Measurements from ENCODE around the gene CFAP161. TPM values are rescaled to one million over a fixed set of nuclear protein-coding genes. Genes with fewer than 3 reads are reported as not detected.

CFAP161 gene
- total and polyA plus RNA-seq, 9 of the 15 experiments (the other 6 are each of a cell fraction or from before 2014, with no cell fraction given): 25.8 to 83.3 (median 75.6) TPM

- intact Hi-C loops (cut with micrococcal nuclease): no loop called here
- Histone ChIP-seq H3K27me3 (ENCODE audit: control insufficient read depth in 2 of 2, insufficient read depth in 2 of 2, low read length in 2 of 2) (no peaks in the 10 kb centered on the region), H3K79me2 (ENCODE audit: control insufficient read depth, insufficient read depth, low read length) (0 out of 3 replicates have a peak, but pooled peaks cover 9% of the 10 kb centered on the region), H3K9me1 (ENCODE audit: control insufficient read depth, insufficient read depth, low read length) (no peaks in the 10 kb centered on the region), H3K9me3 (replicated peaks; ENCODE audit: control insufficient read depth, insufficient read depth, low read depth, low read length) (no peaks in the 10 kb centered on the region), H3K9ac (ENCODE audit: insufficient read depth in 1 of 2, low read depth in 2 of 2, low read length in 2 of 2) (no peak overlapping the region), H3K4me1 (replicated peaks in 1 of 2; ENCODE audit: control insufficient read depth in 2 of 2, insufficient read depth in 2 of 2, low read length in 2 of 2) (peaks cover 0 to 8% of the 10 kb centered on the region in 2 experiments; a peak in 3 of 5 replicates), H3K4me2 (ENCODE audit: insufficient read depth, low read length) (no peak overlapping the region), H4K20me1 (replicated peaks; ENCODE audit: control insufficient read depth, insufficient read depth, low read length) (no peaks in the 10 kb centered on the region), H2AFZ (ENCODE audit: low read depth, low read length) (no peak overlapping the region; the same call in 1 of the 2 replicates), H3K36me3 (ENCODE audit: control insufficient read depth, insufficient read depth, low read length) (peaks cover 10% of the 10 kb centered on the region; the same call in 1 of the 3 replicates), H3K27ac (ENCODE audit: extremely low read depth, low read depth, low read length) (no peak overlapping the region), H3K4me3 (no peak overlapping the region)
- ChIA-PET CTCF (ENCODE audit: low intra/inter-chr PET ratio) (no interaction called here), POLR2A (interaction anchor here (0.9 kb wide), 1 partner anchor 13 kb away, joined by 4 read pairs; no protein-coding TSS in a partner anchor)
- 24% methylated on average over 3 of the region's 3 CpGs for WGBS (ENCODE audit: insufficient coverage, low coverage, missing lambda C conversion rate)
- BruUV-seq (replicated peaks): no TSS peak
- FAIRE-seq: no peak
- no peak for DNase-seq (ENCODE audit: extremely low read depth in 1 of 4, low spot score in 3 of 4)
- no peak for ATAC-seq
- no peak for TF ChIP-seq NCOA2 (IDR thresholded peaks at IDR 0.05; ENCODE audit: partially characterized antibody in 2 of 2)
- TF ChIP-seq BRF1 (IDR thresholded peaks at IDR 0.05; ENCODE audit: borderline replicate concordance, extremely low read depth, insufficient read length): no peak
- TF ChIP-seq ZNF197 (CRISPR knock-in tag; IDR thresholded peaks at IDR 0.05; ENCODE audit: low read depth): no peak
- no peak for TF ChIP-seq E4F1 (CRISPR knock-in tag; IDR thresholded peaks at IDR 0.05; ENCODE audit: borderline replicate concordance)
- no peak for TF ChIP-seq SIN3B (IDR thresholded peaks at IDR 0.05; ENCODE audit: low read depth)
- TF ChIP-seq MITF (IDR thresholded peaks at IDR 0.05): no peak
- no peak for TF ChIP-seq SREBF1 (IDR thresholded peaks at IDR 0.05; ENCODE audit: borderline replicate concordance, low read depth, low read length)
- TF ChIP-seq, protein P1, sequence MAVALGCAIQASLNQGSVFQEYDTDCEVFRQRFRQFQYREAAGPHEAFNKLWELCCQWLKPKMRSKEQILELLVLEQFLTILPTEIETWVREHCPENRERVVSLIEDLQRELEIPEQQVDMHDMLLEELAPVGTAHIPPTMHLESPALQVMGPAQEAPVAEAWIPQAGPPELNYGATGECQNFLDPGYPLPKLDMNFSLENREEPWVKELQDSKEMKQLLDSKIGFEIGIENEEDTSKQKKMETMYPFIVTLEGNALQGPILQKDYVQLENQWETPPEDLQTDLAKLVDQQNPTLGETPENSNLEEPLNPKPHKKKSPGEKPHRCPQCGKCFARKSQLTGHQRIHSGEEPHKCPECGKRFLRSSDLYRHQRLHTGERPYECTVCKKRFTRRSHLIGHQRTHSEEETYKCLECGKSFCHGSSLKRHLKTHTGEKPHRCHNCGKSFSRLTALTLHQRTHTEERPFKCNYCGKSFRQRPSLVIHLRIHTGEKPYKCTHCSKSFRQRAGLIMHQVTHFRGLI (CRISPR knock-in tag; IDR thresholded peaks at IDR 0.05): no peak
- no peak for TF ChIP-seq HIVEP1 (CRISPR knock-in tag; IDR thresholded peaks at IDR 0.05)
- no peak for TF ChIP-seq SMAD3 (CRISPR knock-in tag; conservative IDR thresholded peaks at IDR 0.05)
- TF ChIP-seq ZNF766 (CRISPR knock-in tag; conservative IDR thresholded peaks at IDR 0.05): no peak
- no peak for TF ChIP-seq ATF4 (CRISPR knock-in tag; IDR thresholded peaks at IDR 0.05)
- in situ Hi-C loops (cut with MboI): loop anchor here (25.0 kb wide), 1 partner anchor 651 kb away; no protein-coding TSS in a partner anchor
These were observed 20.8 kb upstream of the CFAP161 start for GRCh38 chr15:81113204-81113657.
